GM18858 (cell line): ENCODE data around the gene UCHL3.
"Not testable (repeated sequence)": the region's sequence is repeated elsewhere in the genome, so short reads cannot be mapped to it uniquely, and the experiment has no call there.

Experiments
- ATAC-seq: cut with Tn5 transposase; IDR thresholded peaks from one replicate; pipeline ENCODE4 v1.9.1; 2021; ENCODE audit not compliant: unreplicated experiment

Gene UCHL3

DNA sequence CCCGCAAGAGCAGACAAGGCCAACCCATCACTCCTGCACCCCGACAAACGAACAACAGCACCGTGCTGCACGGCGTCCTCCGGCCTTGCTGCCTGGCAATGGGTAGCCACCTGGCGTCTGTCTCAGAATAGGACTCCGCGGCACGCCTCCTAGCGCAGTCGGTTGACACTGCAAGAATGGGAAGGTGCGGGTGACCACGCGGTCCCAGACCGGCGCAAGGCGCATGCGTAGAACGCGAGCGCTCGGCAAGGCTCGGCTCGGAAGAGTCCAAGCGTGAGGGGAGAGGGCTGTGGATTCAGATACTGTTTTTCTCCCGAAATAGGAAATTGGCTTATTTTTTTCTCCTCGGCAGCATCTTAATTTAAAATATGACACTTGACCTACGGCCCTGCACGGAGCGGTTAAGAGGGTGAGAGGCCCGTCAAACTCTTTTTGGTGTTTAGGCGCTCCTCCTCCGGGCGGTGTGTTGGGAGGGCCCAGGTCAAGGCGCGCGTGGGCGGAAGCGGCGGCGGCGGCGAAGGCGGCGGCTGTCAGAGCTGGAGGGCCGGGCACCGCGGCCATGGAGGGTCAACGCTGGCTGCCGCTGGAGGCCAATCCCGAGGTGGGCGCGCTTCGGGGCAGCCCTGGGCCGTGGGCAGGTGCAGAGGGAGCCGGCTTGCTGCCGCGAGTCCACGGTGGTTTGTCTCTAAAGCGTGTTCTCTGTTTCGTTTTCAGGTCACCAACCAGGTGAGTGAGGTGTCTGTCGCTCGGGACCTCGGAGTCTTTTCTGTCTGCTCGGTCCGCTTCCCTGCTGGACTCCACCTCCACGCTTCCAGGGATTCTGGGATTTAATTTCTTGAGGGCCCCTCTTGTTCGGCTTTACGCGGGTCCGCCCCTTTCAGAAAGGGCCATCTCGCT lies at the start of gene UCHL3:
Gene UCHL3 (plus strand): TSS at position 530 of the 897 bp plus-strand sequence. CDS start 30 bp downstream, at position 560.
- ATAC-seq: peak; percentile 96

GRCh38 chr13:75505327-75505726 lies 44.3 kb upstream of the UCHL3 start:
- ATAC-seq: no peak

DNA sequence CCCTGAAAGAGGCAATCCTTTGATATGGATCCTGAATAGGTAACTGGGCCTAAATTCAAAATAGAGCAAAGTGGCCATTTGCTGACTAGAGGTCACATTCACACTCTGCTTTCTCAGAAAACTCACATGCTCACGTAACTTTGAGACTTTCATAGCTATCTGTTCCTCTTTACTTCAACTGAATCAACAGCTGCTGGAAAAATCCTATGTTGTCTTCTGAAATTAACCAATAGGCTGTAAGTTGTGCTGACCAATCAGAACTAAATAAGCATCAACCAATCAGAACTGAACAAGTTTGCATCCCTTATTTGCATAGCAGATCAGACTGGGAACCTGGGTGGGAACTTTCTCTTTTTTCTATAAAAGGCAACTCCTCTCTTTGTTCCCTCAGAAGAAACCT lies 43.6 kb upstream of the UCHL3 start:
- ATAC-seq: no peak

GRCh38 chr13:75507027-75508001 lies 42.3 kb upstream of the UCHL3 start:
- ATAC-seq: no peak

DNA sequence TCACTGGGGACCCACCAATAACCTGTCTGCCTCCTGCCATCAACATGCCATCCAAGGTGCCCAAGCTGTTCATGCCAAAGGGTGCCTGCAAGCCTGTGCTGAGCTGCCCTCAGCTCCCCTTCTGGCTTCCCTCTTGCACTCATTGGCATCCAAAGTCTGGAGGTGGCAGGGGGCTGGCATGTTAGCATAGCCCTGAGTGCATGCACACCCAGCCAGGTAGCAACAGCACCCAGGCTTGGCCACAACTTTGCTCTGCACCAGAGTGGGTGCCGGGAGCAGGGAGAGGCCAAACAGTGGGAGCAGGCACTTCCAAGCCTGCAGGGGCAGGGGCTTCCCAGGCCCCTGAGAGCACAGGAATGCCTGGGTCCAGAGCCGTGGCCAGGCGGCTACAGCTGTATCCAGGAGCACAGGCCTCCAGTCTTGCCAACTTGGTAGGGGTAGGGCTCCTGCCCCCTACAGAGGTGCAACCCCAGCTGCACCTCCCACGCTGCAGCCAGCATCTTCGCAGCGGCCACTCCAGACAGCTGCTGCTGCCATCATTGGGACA lies 41.5 kb upstream of the UCHL3 start:
- ATAC-seq: no peak

- ATAC-seq: no peak
Measured at GRCh38 chr13:75511051-75511625, 38.5 kb upstream of the UCHL3 start.

DNA sequence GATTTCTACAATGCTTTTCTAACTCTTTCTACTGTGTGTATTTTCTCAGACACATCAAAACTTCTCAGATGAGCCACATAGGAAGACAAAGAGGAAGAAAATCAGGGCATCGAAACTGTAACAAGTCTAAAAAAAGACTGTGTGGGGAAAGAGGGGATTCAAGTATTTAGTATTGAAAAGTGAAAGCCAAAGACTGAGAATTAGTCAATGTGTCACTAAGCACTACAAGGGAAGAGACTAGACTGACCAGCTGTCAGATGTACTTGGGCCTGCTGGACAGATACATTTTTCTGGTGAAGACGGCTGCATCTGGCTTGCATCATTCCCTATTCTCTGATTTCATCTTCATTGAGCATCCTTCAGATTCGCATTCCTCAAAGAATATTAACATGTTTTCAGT lies 37.3 kb upstream of the UCHL3 start:
- ATAC-seq: peak; percentile 88

- ATAC-seq: no peak
Measured at GRCh38 chr13:75513271-75513670, 36.3 kb upstream of the UCHL3 start.

GRCh38 chr13:75514080-75514995 lies 35.3 kb upstream of the UCHL3 start:
- no peak for ATAC-seq

DNA sequence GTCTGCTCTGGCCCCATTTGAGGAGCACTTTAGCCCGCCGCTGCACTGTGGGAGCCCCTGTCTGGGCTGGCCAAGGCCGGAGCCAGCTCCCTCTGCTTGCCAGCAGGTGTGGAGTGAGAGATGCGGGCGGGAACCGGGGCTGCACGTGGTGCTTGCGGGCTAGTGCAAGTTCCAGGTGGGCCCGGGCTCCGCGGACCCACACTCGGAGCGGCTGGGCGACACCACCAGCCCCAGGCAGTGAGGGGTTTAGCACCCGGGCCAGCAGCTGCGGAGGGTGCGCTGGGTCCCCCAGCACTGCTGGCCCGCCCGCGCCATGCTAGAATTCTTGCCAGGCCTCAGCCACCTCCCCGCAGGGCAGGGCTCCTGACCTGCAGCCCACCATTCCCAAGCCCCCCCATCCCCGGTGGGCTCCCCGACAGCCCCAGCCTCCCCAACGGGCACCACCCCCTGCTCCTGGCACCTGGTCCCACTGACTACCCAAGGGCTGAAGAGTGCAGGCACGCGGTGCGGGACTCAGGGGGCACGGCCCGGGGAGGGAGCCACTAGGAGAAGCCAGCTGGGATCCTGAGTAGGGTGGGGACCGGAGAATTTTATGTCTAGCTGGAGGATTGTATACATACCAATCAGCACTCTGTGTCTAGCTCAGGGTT lies 31.0 kb upstream of the UCHL3 start:
- ATAC-seq: no peak

- no peak for ATAC-seq
Measured at GRCh38 chr13:75521956-75522355, 27.6 kb upstream of the UCHL3 start.

DNA sequence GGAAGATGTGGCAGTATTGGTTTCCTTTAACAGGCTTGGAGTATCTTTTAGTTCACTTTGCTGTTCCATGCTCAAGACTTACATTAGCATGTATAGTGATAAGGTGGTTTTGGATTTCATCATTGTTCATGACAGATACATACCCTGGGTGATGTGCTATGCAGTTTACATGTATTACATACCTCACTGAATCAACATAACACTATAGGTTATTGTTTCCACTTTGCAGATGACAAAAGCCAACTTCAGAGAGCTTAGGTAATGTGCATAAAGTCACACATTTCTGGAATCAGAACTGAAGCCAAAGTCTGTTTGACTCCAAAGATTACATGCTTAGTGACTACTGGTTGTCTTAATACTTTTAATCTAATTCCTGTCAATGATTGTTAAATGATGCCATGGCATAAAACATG lies 19.0 kb upstream of the UCHL3 start:
- ATAC-seq: no peak

GRCh38 chr13:75533861-75534260 lies 15.7 kb upstream of the UCHL3 start:
- no peak for ATAC-seq

DNA sequence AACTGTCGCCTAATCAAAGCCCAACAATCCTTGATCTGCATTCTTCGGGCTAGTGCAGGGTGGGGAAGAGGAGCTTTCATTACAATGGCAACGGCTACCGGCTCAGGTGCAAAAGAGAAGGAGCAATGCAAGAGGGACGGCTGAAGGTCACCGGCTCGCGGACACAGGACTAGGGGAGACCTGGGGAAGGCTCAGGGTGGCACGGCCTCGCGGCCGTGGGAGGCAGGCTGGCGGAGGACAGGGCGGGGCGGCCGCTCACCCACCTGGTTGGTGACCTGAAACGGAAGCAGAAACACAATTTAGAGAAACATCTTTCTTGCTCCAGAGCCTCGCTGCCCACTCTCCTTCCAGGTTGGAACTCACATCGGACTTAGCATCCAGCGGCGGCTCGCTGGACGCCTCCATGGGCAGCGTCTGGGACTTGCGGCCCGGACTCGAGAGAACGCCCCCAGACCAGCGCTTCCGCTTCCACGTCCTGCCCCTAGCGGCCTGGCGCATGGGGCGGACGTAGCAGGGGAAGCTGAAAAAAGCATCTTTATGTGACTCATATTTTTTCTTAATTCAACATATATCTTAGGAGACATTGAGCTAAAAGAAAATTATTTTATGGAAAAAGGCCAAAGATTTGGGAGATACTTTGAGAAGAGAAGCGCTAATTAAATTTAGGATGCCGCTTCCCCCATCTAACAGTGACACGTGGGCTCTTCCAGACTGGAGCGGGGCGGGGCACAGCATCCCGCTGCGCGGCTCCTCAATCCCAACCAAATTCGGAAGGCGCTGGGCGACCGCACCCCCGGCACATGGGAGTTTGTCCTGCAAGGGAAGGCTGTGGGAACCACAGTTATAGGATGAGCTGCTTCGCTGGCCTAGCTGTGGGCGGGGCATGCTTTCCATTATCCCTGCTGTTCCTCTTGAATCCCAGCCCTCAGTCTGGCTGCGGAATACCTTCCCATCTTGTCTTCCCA lies 11.9 kb upstream of the UCHL3 start, which contains the start of gene COMMD6:
Gene COMMD6 (minus strand): TSS at position 441 of the 965 bp plus-strand sequence. CDS start 36 bp downstream, at position 405.
- peak; percentile 91 for ATAC-seq

- no peak for ATAC-seq
Measured at GRCh38 chr13:75541287-75541686, 8.3 kb upstream of the UCHL3 start.

DNA sequence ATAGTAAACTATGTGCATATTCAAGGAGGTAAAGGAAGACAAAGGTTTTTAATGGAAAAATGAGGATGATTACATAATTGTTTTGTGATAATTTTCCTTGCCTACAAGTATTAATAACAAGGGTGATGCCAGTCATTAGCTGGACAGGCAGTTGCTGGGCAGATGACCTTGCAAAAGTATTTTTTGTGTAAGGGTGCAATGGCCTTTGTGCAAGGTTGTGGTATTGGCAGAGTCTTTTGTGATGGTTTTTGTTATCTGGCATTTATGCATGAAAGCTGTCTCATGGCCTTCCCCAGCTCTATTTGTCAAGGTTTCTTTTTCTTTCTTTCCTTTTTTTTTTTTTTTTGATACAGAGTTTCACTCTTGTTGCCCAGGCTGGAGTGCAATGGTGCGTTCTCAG lies 7.6 kb upstream of the UCHL3 start:
- ATAC-seq: no peak

DNA sequence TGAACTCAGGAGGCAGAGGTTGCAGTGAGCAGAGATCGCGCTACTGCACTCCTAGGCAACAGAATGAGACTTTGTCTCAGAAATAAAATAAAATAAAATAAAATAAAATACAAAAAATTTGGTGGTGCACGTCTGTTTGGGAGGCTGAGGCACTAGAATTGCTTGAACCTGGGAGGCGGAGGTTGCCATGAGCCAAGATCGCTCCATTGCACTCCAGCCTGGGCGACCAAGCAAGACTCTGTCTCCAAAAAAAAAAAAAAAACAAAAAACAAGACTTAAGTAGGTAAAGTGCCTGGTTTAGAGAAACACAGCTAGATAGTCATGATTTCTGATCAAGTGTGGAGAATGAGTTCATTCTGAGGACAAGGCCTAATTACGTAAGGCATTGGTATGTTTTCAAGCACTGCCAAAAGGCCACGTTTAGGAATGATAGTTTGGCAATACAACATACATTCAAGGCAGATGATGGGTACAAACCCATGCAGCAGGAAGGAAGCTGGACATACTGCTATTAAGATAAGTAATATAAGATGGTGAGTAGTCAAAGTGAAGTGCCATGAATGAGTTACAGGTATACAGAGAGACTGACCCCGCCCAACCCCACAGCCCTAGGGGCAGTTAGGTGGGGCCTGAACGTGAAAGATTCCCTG lies 4.8 kb upstream of the UCHL3 start:
- ATAC-seq: no peak

GRCh38 chr13:75545386-75545785 lies 4.2 kb upstream of the UCHL3 start:
- not testable (repeated sequence) for ATAC-seq
